Activated T-cell treated with anti-CD3 and anti-CD28 coated beads, Interleukin-2, amount 50 U/mL, for 24 hours (primary cell): ENCODE data around the gene ETHE1.
A peak's percentile ranks its signal among the peaks of the same experiment; 100 is the strongest.

Experiments used
- DNase-seq: peaks from one replicate; pipeline ENCODE4 v3.0.0-alpha.2; 2020
- H3K27ac Mint-ChIP-seq: 2 replicates; pipeline ENCODE4 v1.8.0; 2020; ENCODE audit warnings: mild to moderate bottlenecking, mixed read lengths
- H3K27me3 Mint-ChIP-seq: 2 replicates; pipeline ENCODE4 v1.8.0; 2020; ENCODE audit warnings: mixed read lengths
- H3K36me3 Mint-ChIP-seq: 2 replicates; pipeline ENCODE4 v1.8.0; 2020; ENCODE audit warnings: low read depth, mixed read lengths
- H3K4me1 Mint-ChIP-seq: 2 replicates; pipeline ENCODE4 v1.8.0; 2020; ENCODE audit warnings: low read depth, mixed read lengths
- H3K4me3 Mint-ChIP-seq: 2 replicates; pipeline ENCODE4 v1.8.0; 2020; ENCODE audit warnings: mild to moderate bottlenecking, moderate library complexity, mixed read lengths
- H3K9me3 Mint-ChIP-seq: 2 replicates; pipeline ENCODE4 v1.8.0; 2020; ENCODE audit warnings: mixed read lengths

ETHE1 gene

DNA sequence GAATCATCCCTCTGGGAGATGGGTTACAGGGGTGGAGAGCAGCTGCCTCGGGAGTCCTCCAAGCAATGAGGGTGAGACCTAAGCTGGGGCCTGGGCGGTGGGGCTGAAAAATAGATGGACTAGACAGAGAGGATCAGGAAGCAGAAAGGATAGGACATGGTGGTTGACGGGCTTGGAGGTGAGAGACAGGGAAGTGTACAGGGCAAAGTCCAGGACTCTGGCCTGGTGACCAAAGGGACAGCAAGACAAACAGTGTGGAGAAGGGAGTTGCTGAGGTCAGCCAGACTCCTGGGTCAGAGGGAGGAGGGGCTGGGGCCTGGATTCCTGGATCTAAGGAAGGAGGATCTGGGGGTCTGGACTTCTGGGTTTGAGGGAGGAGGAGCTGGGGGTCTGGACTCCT is 28.0 kb downstream of the ETHE1 start:
- Mint-ChIP-seq H3K4me1 (peaks cover 19% of the 10 kb centered on the region), H3K36me3 (peaks cover 69% of the 10 kb centered on the region), H3K27ac (no peak overlapping the region), H3K4me3 (no peak overlapping the region), H3K27me3 (no peaks in the 10 kb centered on the region), H3K9me3 (no peaks in the 10 kb centered on the region)
- DNase-seq, result no peak

DNA sequence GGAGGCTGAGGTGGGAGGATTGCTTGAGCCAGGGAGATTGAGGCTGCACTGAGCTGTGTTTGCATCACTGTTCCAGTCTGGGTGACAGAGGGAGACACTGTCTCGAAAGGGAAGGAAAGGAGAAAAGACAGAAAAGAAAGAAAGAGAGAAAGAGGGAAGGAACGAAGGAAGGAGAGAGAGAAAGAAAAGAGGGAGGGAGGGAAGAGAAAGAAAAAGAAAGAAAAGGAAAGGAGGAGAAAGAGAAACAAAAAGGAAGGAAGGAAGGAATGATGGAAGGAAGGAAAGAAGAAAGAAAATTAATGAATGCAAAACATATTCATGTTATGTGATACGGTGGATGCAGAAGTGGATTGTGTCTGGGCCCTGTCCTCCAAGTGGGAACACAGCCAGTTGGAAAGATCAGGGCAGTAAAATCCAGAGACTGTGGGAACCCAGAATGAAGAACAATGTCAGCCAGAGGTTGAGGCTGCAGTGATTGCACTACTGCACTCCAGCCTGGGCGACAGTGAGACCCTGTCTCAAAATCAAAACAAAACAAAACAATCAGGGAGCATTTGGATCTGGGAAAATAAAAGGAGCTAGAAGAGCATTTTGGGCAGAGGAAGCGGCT is 28.7 kb downstream of the ETHE1 start:
- Mint-ChIP-seq H3K9me3 (no peaks in the 10 kb centered on the region), H3K27ac (peak overlapping the region; percentile 30), H3K27me3 (no peaks in the 10 kb centered on the region), H3K4me3 (no peak overlapping the region), H3K36me3 (peaks cover 70% of the 10 kb centered on the region), H3K4me1 (peaks cover 13% of the 10 kb centered on the region)
- no peak for DNase-seq

DNA sequence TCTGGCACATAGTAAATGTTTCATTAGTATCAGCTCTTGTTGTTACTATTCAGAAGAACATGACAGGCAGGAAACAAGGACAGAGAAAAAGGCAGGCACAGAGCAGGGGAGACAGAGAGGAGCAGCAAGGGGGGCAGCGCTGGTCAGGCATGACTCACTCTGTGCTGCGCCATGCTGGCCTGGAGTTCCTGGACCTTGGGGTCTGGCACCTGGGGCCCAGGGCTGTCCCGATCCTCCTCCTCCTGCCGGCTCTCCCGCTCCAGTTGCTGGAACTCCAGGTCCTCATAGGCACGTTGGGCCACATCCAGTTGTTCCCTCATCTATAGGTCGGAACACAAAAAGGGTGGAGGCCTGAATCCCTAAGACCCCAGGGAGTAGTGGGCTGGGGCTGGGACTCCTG is 30.0 kb downstream of the ETHE1 start:
- H3K4me3 Mint-ChIP-seq, result no peak overlapping the region
- H3K9me3 Mint-ChIP-seq, result no peaks in the 10 kb centered on the region
- peaks cover 60% of the 10 kb centered on the region for H3K36me3 Mint-ChIP-seq
- H3K27ac Mint-ChIP-seq, result no peak overlapping the region
- peaks cover 2% of the 10 kb centered on the region for H3K4me1 Mint-ChIP-seq
- H3K27me3 Mint-ChIP-seq, result no peaks in the 10 kb centered on the region
- no peak for DNase-seq

DNA sequence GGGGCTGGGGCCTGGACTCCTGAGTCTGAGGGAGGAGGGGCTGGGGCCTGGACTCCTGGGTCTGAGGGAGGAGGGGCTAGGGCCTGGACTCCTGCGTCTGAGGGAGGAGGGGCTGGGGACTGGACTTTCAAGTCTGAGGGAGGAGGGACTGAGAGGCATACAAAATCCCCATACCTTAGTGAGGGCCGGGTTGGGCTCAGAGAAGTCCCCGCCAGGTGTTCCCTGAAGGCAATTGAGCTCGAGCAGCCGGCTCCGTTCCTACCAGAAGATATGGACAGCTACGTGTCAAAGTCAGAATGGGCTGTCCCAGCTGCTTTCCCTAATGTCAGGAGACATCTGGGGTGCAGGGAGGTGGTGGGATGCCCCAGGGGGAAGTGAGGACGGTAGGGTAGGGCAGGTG is 31.9 kb downstream of the ETHE1 start:
- H3K27ac Mint-ChIP-seq, result no peak overlapping the region

GRCh38 chr19:43490759-43491158 is 36.2 kb downstream of the ETHE1 start:
- Mint-ChIP-seq H3K27me3 (no peaks in the 10 kb centered on the region), H3K9me3 (no peaks in the 10 kb centered on the region), H3K36me3 (peaks cover 37% of the 10 kb centered on the region), H3K4me3 (no peak overlapping the region), H3K4me1 (peaks cover 9% of the 10 kb centered on the region), H3K27ac (no peak overlapping the region)
- DNase-seq, result no peak

More for the DNA sequence above, 31.9 kb downstream of the ETHE1 start:
- Mint-ChIP-seq H3K36me3 (peaks cover 56% of the 10 kb centered on the region), H3K4me1 (peaks cover under 1% of the 10 kb centered on the region), H3K9me3 (no peaks in the 10 kb centered on the region), H3K4me3 (no peak overlapping the region), H3K27me3 (no peaks in the 10 kb centered on the region)
- DNase-seq, result no peak

- Mint-ChIP-seq H3K36me3 (peaks cover 31% of the 10 kb centered on the region), H3K27ac (peak overlapping the region; percentile 44)
- DNase-seq, result no peak
Measured at GRCh38 chr19:43489979-43490599, 36.9 kb downstream of the ETHE1 start.

DNA sequence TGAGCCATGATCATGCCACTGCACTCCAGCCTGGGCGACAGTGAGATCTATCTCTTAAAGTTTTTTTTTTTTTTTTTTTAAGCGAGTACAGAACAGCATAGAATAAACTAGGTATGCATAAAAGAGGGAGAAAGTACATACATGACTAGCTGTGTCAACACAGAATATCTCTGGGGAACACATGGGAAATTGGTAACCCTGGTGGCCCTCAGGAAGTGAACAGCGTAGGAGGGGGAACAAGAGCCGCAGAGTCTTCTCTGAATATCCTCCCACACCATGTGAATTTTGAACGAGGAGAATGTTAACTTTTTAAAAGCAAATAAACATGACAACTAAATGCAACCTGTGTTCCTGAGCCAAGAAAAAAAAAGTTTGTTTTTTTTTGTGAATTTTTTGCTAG is 37.7 kb downstream of the ETHE1 start:
- Mint-ChIP-seq H3K4me1 (peaks cover 9% of the 10 kb centered on the region), H3K36me3 (peaks cover 27% of the 10 kb centered on the region), H3K27ac (peak overlapping the region; percentile 67), H3K27me3 (no peaks in the 10 kb centered on the region), H3K4me3 (no peak overlapping the region), H3K9me3 (no peaks in the 10 kb centered on the region)
- no peak for DNase-seq

More at GRCh38 chr19:43489979-43490599, 36.9 kb downstream of the ETHE1 start:
- H3K27me3 Mint-ChIP-seq, result no peaks in the 10 kb centered on the region
- no peaks in the 10 kb centered on the region for H3K9me3 Mint-ChIP-seq
- peaks cover 9% of the 10 kb centered on the region for H3K4me1 Mint-ChIP-seq
- no peak overlapping the region for H3K4me3 Mint-ChIP-seq

- Mint-ChIP-seq H3K27me3 (no peaks in the 10 kb centered on the region), H3K36me3 (peaks cover 23% of the 10 kb centered on the region), H3K4me1 (peaks cover 9% of the 10 kb centered on the region), H3K27ac (no peak overlapping the region), H3K4me3 (no peak overlapping the region), H3K9me3 (no peaks in the 10 kb centered on the region)
- DNase-seq, result no peak
Measured at GRCh38 chr19:43488179-43488578, 38.8 kb downstream of the ETHE1 start.

DNA sequence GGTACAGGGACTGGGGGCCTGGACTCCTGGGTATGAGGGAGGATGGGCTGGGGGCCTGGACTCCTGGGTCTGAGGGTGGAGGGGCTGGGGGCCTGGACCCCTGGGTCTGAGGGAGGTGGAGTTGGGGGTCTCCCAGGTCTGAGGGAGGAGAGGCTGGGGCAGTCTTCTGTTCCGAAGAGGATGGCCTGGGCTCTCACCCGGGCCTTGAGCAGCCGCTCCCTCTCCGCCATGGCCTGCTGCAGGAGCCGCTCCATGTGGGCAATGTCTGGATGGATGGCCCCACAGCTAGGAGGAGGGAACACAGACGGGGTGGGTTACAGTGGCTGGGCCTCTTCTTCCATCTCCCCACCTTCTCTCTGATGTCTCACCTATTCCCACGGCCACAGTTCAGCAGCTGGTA is 40.6 kb downstream of the ETHE1 start:
- DNase-seq, result no peak
- Mint-ChIP-seq H3K36me3 (peaks cover 32% of the 10 kb centered on the region), H3K4me1 (peaks cover 9% of the 10 kb centered on the region), H3K4me3 (no peak overlapping the region), H3K27me3 (no peaks in the 10 kb centered on the region), H3K27ac (no peak overlapping the region), H3K9me3 (no peaks in the 10 kb centered on the region)

DNA sequence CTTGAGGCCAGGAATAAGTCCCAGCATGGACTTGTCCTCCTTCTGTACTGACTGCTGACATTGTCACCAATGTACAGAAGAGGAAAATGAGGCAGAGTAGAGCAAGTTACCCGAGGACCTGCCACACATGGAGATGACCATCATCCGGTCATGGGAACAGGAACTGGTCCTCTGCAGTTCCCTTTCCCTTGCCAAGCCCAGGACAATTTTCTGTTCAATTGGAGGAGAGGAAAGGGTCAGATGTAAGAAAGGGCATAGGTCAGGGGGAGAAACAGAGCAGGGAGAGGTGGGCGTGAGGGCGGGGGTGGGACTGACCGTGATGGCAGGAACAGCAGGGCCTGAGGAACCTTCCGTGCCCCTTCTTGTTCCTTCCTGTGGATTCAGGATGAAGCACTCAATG is 41.0 kb downstream of the ETHE1 start:
- Mint-ChIP-seq H3K36me3 (peaks cover 33% of the 10 kb centered on the region), H3K4me1 (peaks cover 9% of the 10 kb centered on the region), H3K4me3 (no peak overlapping the region), H3K9me3 (no peaks in the 10 kb centered on the region), H3K27me3 (no peaks in the 10 kb centered on the region), H3K27ac (no peak overlapping the region)
- no peak for DNase-seq

- DNase-seq, result no peak
- H3K36me3 Mint-ChIP-seq, result peaks cover 39% of the 10 kb centered on the region
Measured at GRCh38 chr19:43483281-43483680, 43.7 kb downstream of the ETHE1 start.

GRCh38 chr19:43482193-43482592 is 44.8 kb downstream of the ETHE1 start:
- Mint-ChIP-seq H3K9me3 (no peaks in the 10 kb centered on the region), H3K27ac (no peak overlapping the region), H3K4me3 (no peak overlapping the region), H3K36me3 (peaks cover 50% of the 10 kb centered on the region), H3K27me3 (no peaks in the 10 kb centered on the region), H3K4me1 (no peaks in the 10 kb centered on the region)
- DNase-seq, result no peak

More at GRCh38 chr19:43483281-43483680, 43.7 kb downstream of the ETHE1 start:
- Mint-ChIP-seq H3K9me3 (no peaks in the 10 kb centered on the region), H3K4me1 (no peaks in the 10 kb centered on the region), H3K27ac (no peak overlapping the region), H3K27me3 (no peaks in the 10 kb centered on the region), H3K4me3 (no peak overlapping the region)

DNA sequence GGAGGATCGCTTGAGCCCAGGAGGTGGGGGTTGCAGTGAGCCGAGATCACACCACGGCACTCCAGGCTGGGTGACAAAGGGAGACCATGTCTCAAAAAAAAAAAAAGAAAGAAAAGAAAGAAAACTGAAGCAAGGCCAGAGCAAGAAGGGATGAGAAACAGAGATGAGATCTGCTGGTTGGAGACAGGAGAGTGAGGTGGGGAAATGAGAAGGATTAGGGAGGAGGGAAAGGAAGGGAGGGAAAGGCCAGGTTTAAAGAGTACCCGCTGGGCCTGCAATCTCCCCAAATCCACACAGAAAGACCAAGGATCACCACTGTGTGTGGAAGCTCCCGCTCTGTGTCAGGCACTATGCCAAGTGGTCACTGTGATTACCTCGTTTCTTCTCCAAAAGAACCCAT is 45.3 kb downstream of the ETHE1 start:
- H3K4me3 Mint-ChIP-seq, result no peak overlapping the region
- H3K27ac Mint-ChIP-seq, result no peak overlapping the region
- no peaks in the 10 kb centered on the region for H3K9me3 Mint-ChIP-seq

DNA sequence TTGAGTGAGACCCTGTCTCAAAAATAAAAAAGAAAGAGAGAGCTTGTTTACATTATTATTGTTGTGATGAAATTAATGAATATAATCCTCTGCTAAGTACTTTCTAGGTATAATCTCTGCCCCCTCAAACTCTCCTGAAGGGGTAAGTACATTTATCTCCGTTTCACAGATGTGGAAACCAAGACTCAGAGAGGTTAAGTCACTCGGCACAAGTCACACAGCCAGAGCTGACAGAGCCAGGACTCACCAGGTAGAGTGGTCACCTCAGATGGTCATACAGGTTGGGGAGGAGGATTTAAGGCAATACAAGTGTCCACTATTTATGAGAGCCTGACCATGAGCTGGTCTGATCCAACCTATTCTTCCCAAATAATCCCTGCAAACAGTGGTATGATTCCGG is 46.4 kb downstream of the ETHE1 start:
- no peak overlapping the region for H3K27ac Mint-ChIP-seq

More for the DNA sequence above, 45.3 kb downstream of the ETHE1 start:
- no peak for DNase-seq
- H3K4me1 Mint-ChIP-seq, result no peaks in the 10 kb centered on the region
- no peaks in the 10 kb centered on the region for H3K27me3 Mint-ChIP-seq
- peaks cover 53% of the 10 kb centered on the region for H3K36me3 Mint-ChIP-seq

DNA sequence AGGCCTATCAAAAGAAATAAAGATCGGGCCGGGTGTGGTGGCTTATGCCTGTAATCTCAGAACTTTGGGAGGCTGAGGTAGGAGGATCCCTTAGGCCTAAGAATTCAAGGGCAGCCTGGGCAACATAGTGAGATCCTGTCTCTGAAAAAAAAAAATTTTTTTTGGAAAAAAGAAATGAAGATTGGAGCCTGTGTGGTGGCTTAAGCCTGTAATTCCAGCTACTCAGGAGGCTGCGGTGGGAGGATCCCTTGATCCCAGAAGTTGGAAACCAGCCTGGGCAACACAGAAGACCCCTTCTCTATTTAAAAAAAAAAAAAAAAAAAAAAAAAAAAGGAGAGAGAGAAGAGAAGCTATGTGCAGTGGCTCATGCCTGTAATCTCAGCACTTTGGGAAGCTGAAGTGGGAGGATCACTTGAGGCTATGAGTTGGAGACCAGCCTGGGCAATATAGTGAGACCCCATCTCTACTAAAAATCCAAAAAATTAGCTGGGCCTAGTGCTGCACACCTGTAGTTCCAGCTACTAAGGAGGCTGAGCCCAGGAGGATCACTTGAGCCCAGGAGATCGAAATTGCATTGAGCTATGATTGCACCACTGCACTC is 46.9 kb downstream of the ETHE1 start:
- Mint-ChIP-seq H3K4me1 (peaks cover 10% of the 10 kb centered on the region), H3K27ac (no peak overlapping the region), H3K27me3 (no peaks in the 10 kb centered on the region), H3K4me3 (no peak overlapping the region), H3K9me3 (no peaks in the 10 kb centered on the region), H3K36me3 (peaks cover 61% of the 10 kb centered on the region)
- DNase-seq, result no peak

More for the DNA sequence above, 46.4 kb downstream of the ETHE1 start:
- no peak for DNase-seq
- Mint-ChIP-seq H3K9me3 (no peaks in the 10 kb centered on the region), H3K36me3 (peaks cover 58% of the 10 kb centered on the region), H3K27me3 (no peaks in the 10 kb centered on the region), H3K4me1 (peaks cover 5% of the 10 kb centered on the region), H3K4me3 (no peak overlapping the region)
